Measurements from ENCODE around the gene ATP1A2. TPM values are rescaled to one million over a fixed set of nuclear protein-coding genes. Genes with fewer than 3 reads are reported as not detected.

The ATP1A2 gene
- total RNA-seq, 1 experiment from 2014 or later, result 0.15 TPM

DNA sequence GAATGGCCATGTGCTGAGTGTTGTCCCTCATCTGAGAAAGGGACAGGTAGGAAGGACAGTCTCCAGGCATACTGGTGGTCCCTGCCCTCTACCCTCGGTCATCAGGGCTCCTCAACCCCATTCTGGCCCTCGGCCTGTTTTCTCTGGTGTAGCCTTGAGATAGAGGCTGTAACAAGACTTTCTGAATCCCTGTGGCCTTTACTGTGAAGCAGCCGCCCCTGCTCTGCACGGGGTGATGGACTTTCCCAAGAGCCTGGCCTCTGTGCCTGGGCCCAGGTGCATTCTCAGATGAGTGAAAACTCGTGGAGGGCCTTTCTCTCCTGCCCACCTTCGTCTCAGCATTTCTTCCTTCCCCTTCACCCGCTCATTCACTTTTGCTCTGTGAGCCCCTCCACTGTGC lies 71.8 kb downstream of the ATP1A2 start:
- ChIA-PET POLR2A (no interaction called here), CTCF (no interaction called here)
- no peaks in the 10 kb centered on the region for H3K9me3 ChIP-seq (ENCODE audit: control insufficient read depth, insufficient read depth, low read depth, low read length)
- no peak overlapping the region for H3K4me3 ChIP-seq (ENCODE audit: low read depth in 2 of 2, low read length in 2 of 2)
- TF ChIP-seq TCF7L2 (IDR thresholded peaks at IDR 0.05; ENCODE audit: low read depth, low read length) (no peak), SIN3A (IDR thresholded peaks at IDR 0.05; ENCODE audit: borderline replicate concordance, insufficient read depth, low read depth, low read length) (no peak), POLR2AphosphoS5 (IDR thresholded peaks at IDR 0.05; ENCODE audit: low read depth, low read length) (no peak)
- TF ChIP-seq, protein P1, sequence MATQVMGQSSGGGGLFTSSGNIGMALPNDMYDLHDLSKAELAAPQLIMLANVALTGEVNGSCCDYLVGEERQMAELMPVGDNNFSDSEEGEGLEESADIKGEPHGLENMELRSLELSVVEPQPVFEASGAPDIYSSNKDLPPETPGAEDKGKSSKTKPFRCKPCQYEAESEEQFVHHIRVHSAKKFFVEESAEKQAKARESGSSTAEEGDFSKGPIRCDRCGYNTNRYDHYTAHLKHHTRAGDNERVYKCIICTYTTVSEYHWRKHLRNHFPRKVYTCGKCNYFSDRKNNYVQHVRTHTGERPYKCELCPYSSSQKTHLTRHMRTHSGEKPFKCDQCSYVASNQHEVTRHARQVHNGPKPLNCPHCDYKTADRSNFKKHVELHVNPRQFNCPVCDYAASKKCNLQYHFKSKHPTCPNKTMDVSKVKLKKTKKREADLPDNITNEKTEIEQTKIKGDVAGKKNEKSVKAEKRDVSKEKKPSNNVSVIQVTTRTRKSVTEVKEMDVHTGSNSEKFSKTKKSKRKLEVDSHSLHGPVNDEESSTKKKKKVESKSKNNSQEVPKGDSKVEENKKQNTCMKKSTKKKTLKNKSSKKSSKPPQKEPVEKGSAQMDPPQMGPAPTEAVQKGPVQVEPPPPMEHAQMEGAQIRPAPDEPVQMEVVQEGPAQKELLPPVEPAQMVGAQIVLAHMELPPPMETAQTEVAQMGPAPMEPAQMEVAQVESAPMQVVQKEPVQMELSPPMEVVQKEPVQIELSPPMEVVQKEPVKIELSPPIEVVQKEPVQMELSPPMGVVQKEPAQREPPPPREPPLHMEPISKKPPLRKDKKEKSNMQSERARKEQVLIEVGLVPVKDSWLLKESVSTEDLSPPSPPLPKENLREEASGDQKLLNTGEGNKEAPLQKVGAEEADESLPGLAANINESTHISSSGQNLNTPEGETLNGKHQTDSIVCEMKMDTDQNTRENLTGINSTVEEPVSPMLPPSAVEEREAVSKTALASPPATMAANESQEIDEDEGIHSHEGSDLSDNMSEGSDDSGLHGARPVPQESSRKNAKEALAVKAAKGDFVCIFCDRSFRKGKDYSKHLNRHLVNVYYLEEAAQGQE (IDR thresholded peaks at IDR 0.05; ENCODE audit: insufficient read depth in 1 of 2, low read depth in 2 of 2, low read length in 1 of 2), result no peak
- TF ChIP-seq, protein P2, sequence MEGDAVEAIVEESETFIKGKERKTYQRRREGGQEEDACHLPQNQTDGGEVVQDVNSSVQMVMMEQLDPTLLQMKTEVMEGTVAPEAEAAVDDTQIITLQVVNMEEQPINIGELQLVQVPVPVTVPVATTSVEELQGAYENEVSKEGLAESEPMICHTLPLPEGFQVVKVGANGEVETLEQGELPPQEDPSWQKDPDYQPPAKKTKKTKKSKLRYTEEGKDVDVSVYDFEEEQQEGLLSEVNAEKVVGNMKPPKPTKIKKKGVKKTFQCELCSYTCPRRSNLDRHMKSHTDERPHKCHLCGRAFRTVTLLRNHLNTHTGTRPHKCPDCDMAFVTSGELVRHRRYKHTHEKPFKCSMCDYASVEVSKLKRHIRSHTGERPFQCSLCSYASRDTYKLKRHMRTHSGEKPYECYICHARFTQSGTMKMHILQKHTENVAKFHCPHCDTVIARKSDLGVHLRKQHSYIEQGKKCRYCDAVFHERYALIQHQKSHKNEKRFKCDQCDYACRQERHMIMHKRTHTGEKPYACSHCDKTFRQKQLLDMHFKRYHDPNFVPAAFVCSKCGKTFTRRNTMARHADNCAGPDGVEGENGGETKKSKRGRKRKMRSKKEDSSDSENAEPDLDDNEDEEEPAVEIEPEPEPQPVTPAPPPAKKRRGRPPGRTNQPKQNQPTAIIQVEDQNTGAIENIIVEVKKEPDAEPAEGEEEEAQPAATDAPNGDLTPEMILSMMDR (IDR thresholded peaks at IDR 0.05), result no peak
- H3K36me3 ChIP-seq (ENCODE audit: control insufficient read depth, insufficient read depth, low read length), result no peaks in the 10 kb centered on the region
- intact Hi-C loops (cut with micrococcal nuclease; ENCODE audit: unreplicated experiment), result no loop called here
- no TSS peak for BruUV-seq (replicated peaks)
- H3K27ac ChIP-seq (ENCODE audit: low read length), result no peak overlapping the region
- H3K4me1 ChIP-seq (ENCODE audit: control insufficient read depth, insufficient read depth, low read length), result no peaks in the 10 kb centered on the region
- DNase-seq (ENCODE audit: low read depth, low spot score) (no peak), ATAC-seq (no peak)
- no peaks in the 10 kb centered on the region; the same call in 1 of the 2 replicates for H3K27me3 ChIP-seq (ENCODE audit: control insufficient read depth, insufficient read depth, low read length)
- in situ Hi-C loops (cut with HindIII; ENCODE audit: low pct_unique_long_range_greater_than_20kb, low sequenced_read_pairs), result no loop called here

GRCh38 chr1:160188341-160188740 lies 72.8 kb downstream of the ATP1A2 start:
- BruUV-seq (replicated peaks), result no TSS peak
- ATAC-seq, result no peak
- H3K9me3 ChIP-seq (ENCODE audit: control insufficient read depth, insufficient read depth, low read depth, low read length), result no peaks in the 10 kb centered on the region
- H3K27me3 ChIP-seq (ENCODE audit: control insufficient read depth, insufficient read depth, low read length), result no peaks in the 10 kb centered on the region; the same call in 1 of the 2 replicates
- TF ChIP-seq POLR2AphosphoS5 (IDR thresholded peaks at IDR 0.05; ENCODE audit: low read depth, low read length) (no peak), SIN3A (IDR thresholded peaks at IDR 0.05; ENCODE audit: borderline replicate concordance, insufficient read depth, low read depth, low read length) (no peak)
- TF ChIP-seq, protein P2 (IDR thresholded peaks at IDR 0.05), result no peak
- intact Hi-C loops (cut with micrococcal nuclease; ENCODE audit: unreplicated experiment) (no loop called here), in situ Hi-C loops (cut with HindIII; ENCODE audit: low pct_unique_long_range_greater_than_20kb, low sequenced_read_pairs) (no loop called here)
- H3K27ac ChIP-seq (ENCODE audit: low read length), result no peak overlapping the region
- no peaks in the 10 kb centered on the region for H3K36me3 ChIP-seq (ENCODE audit: control insufficient read depth, insufficient read depth, low read length)
- no peak overlapping the region for H3K4me3 ChIP-seq (ENCODE audit: low read depth in 2 of 2, low read length in 2 of 2)
- DNase-seq (ENCODE audit: low read depth, low spot score), result no peak
- POLR2A ChIA-PET, result no interaction called here
- CTCF ChIA-PET, result interaction anchor here (0.6 kb wide), 1 partner anchor 1037 kb away, joined by 10 read pairs; no protein-coding TSS in a partner anchor
- H3K4me1 ChIP-seq (ENCODE audit: control insufficient read depth, insufficient read depth, low read length), result peaks cover 5% of the 10 kb centered on the region; the same call in 1 of the 2 replicates

Measured in Panc1 (cell line).